SK-N-SH treated with all-trans-retinoic acid at 6 μM for 48 hours (cell line): Measurements from ENCODE around the gene KIF24.

Source experiments
- ATAC-seq: fragments of 200-7000 bp; cut with Tn5 transposase; 3 replicates; pipeline ENCODE4 v1.9.1; 2020; ENCODE audit warnings: mild to moderate bottlenecking, moderate library complexity
- ARNTL ChIP-seq: fragments of 450-650 bp; formaldehyde crosslinking; IDR thresholded peaks from 2 replicates; pipeline ENCODE4 v1.5.0; 2020; ENCODE audit warnings: low read depth, mild to moderate bottlenecking, moderate library complexity, borderline replicate concordance
- CREB5 ChIP-seq: fragments of 250-450 bp; sonication (Bioruptor Pico); IDR thresholded peaks from 2 replicates; pipeline ENCODE4 v1.5.1; 2020; ENCODE audit warnings: low read depth, mild to moderate bottlenecking, moderate library complexity
- CSDC2 ChIP-seq: fragments of 250-450 bp; sonication (Bioruptor Pico); IDR thresholded peaks from 2 replicates; pipeline ENCODE4 v1.5.0; 2020; ENCODE audit warnings: mild to moderate bottlenecking, moderate library complexity
- ESRRG ChIP-seq: fragments of 250-450 bp; sonication (Bioruptor Pico); IDR thresholded peaks from 2 replicates; pipeline ENCODE4 v1.6.1; 2021; ENCODE audit warnings: mild to moderate bottlenecking
- ISL1 ChIP-seq: fragments of 250-450 bp; sonication (Bioruptor Pico); IDR thresholded peaks from 2 replicates; pipeline ENCODE4 v2.1.2; 2022; ENCODE audit warnings: mild to moderate bottlenecking, moderate library complexity
- OSR1 ChIP-seq: fragments of 250-450 bp; sonication (Bioruptor Pico); IDR thresholded peaks from 2 replicates; pipeline ENCODE4 v1.8.0; 2022; ENCODE audit warnings: moderate library complexity, mild to moderate bottlenecking, inconsistent platforms
- PATZ1 ChIP-seq: fragments of 250-450 bp; sonication (Bioruptor Pico); IDR thresholded peaks from 2 replicates; pipeline ENCODE4 v1.8.0; 2020; ENCODE audit warnings: mild to moderate bottlenecking, moderate library complexity, borderline replicate concordance
- POU6F1 ChIP-seq: fragments of 250-450 bp; sonication (Bioruptor Pico); IDR thresholded peaks from 2 replicates; pipeline ENCODE4 v1.8.0; 2021; ENCODE audit warnings: low read depth, mild to moderate bottlenecking, moderate library complexity, borderline replicate concordance
- PPARA ChIP-seq: fragments of 250-450 bp; sonication (Bioruptor Pico); IDR thresholded peaks from 2 replicates; pipeline ENCODE4 v1.5.0; 2020; ENCODE audit warnings: mild to moderate bottlenecking, borderline replicate concordance
- SNAI2 ChIP-seq: fragments of 250-450 bp; sonication (Bioruptor Pico); IDR thresholded peaks from 2 replicates; pipeline ENCODE4 v1.5.0; 2020; ENCODE audit warnings: mild to moderate bottlenecking, moderate library complexity
- TCF4 ChIP-seq: fragments of 250-450 bp; sonication (Bioruptor Pico); IDR thresholded peaks from 2 replicates; pipeline ENCODE4 v1.8.0; 2021; ENCODE audit warnings: mild to moderate bottlenecking, moderate library complexity, borderline replicate concordance
- TOX ChIP-seq: fragments of 250-450 bp; sonication (Bioruptor Pico); IDR thresholded peaks from 2 replicates; pipeline ENCODE4 v1.8.0; 2021; ENCODE audit warnings: mild to moderate bottlenecking, moderate library complexity, borderline replicate concordance
- TSHZ2 ChIP-seq: fragments of 250-450 bp; sonication (Bioruptor Pico); IDR thresholded peaks from 2 replicates; pipeline ENCODE4 v1.5.0; 2020; ENCODE audit warnings: mild to moderate bottlenecking, moderate library complexity
- ZFP30 ChIP-seq: fragments of 450-650 bp; formaldehyde crosslinking; IDR thresholded peaks from 2 replicates; pipeline ENCODE4 v1.5.0; 2022; ENCODE audit warnings: mild to moderate bottlenecking, moderate library complexity
- ZNF565 ChIP-seq: fragments of 450-650 bp; formaldehyde crosslinking; conservative IDR thresholded peaks from 2 replicates; pipeline ENCODE4 v1.5.0; 2020; ENCODE audit warnings: low read depth, mild to moderate bottlenecking, moderate library complexity
- ZNF70 ChIP-seq: fragments of 450-650 bp; formaldehyde crosslinking; IDR thresholded peaks from 2 replicates; pipeline ENCODE4 v1.5.0; 2020; ENCODE audit warnings: mild to moderate bottlenecking, moderate library complexity
- ZNF8 ChIP-seq: fragments of 450-650 bp; formaldehyde crosslinking; IDR thresholded peaks from 2 replicates; pipeline ENCODE4 v1.5.0; 2020; ENCODE audit warnings: mild to moderate bottlenecking, moderate library complexity
- TF ChIP-seq, protein P1 (sequence below): fragments of 250-450 bp; sonication (Bioruptor Pico); IDR thresholded peaks from 2 replicates; pipeline ENCODE4 v1.5.1; 2021; ENCODE audit warnings: mild to moderate bottlenecking, moderate library complexity

The KIF24 gene

DNA sequence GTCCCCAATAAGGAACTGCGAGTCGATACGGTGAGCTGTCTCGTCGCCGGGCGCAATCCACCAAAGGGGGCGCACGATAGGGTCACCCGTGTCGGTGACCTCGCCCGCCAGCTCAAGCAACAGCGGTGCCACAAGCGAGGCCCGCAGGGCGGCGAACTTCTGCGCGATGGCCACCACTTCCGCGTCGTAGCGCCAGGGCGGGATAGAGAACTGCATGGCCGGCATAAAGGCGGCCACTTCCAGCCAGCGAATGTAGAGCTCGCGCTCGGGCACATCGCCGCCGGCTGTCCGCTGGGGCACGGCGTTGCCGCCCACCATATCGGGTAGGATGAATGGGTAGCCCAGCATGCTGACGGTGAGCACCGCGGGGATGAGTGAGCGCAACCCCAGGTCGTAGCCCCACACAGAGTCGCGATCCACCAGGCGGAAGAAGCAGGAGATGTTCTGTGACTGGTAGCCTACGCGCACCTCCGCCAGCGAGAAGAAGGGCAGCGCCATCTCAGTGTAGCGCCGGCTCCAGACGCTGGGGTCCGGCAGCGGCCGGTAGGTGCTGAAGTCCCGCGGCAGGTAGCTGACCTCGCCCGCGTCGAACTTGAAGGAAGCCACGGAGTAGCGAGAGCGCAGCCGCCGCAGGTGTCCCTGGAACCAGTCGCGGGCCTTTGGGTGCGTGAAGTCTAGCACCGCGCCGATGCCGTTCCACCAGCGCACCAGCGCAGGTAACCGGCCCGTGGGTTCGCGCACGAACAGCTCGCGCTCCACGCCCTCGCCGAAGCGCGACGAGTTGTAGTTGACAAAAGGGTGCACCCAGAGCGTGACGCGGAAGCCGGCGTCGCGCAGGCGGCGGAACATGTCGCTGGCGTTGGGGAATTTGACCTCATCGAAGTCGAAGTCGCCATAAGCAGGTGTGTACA lies 42.2 kb upstream of the KIF24 start:
- no peak for ATAC-seq
- TF ChIP-seq SNAI2 (CRISPR knock-in tag) = no peak
- TF ChIP-seq TSHZ2 (CRISPR knock-in tag) = no peak
- TF ChIP-seq, protein P1, sequence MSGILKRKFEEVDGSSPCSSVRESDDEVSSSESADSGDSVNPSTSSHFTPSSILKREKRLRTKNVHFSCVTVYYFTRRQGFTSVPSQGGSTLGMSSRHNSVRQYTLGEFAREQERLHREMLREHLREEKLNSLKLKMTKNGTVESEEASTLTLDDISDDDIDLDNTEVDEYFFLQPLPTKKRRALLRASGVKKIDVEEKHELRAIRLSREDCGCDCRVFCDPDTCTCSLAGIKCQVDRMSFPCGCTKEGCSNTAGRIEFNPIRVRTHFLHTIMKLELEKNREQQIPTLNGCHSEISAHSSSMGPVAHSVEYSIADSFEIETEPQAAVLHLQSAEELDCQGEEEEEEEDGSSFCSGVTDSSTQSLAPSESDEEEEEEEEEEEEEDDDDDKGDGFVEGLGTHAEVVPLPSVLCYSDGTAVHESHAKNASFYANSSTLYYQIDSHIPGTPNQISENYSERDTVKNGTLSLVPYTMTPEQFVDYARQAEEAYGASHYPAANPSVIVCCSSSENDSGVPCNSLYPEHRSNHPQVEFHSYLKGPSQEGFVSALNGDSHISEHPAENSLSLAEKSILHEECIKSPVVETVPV = no peak
- TF ChIP-seq ESRRG = no peak

DNA sequence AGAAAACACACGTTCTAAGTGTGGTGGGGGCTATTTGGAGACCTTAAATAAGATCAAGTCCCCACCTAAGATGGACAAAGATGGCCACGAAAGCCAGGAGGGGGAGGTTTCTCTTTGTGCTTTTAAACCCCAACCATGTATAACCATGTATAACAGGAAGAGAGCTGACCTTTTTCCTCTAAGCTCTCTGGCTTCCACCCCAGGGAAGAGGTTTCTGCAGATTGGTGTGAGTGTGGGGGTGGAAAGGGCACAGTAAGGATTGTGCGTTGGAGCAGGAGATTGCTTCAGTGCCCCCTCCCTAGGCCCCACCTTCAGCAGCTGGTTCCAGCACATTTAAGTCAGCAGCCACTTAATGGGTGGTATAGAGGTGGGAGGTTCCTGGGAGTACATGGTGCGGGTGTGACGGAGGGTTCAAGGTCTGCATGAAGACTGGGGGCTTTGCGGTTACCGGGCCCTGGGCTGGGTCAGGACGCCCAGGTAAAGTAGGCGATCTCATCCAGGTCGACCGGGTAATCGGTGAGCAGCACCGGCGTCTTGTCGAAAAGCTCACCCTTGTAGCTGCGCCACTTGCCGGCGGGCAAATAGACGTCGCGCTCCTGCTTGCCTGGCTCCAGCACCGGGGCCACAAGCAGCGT lies 41.4 kb upstream of the KIF24 start:
- TF ChIP-seq ZFP30 = no peak
- no peak for TF ChIP-seq ARNTL
- no peak for TF ChIP-seq POU6F1 (CRISPR knock-in tag)
- TF ChIP-seq TSHZ2 (CRISPR knock-in tag) = no peak
- TF ChIP-seq ZNF565 (CRISPR knock-in tag) = no peak
- TF ChIP-seq ISL1 (CRISPR knock-in tag) = no peak
- no peak for TF ChIP-seq ZNF70 (CRISPR knock-in tag)
- TF ChIP-seq PPARA (CRISPR knock-in tag) = no peak
- TF ChIP-seq TCF4 (CRISPR knock-in tag) = no peak
- TF ChIP-seq OSR1 (CRISPR knock-in tag) = no peak
- TF ChIP-seq, all 23 proteins: peak for 0
- ATAC-seq = no peak

- no peak for ATAC-seq
- TF ChIP-seq CSDC2 (CRISPR knock-in tag) (no peak), SNAI2 (CRISPR knock-in tag) (no peak), TOX (CRISPR knock-in tag) (no peak), PATZ1 (no peak), TCF4 (CRISPR knock-in tag) (no peak), ARNTL (no peak), PPARA (CRISPR knock-in tag) (no peak), TSHZ2 (CRISPR knock-in tag) (no peak), ZNF8 (no peak), CREB5 (CRISPR knock-in tag) (no peak), ESRRG (no peak)
- TF ChIP-seq, protein P1 = no peak
Observed at GRCh38 chr9:34369636-34370035, 40.6 kb upstream of the KIF24 start.
